HL-60 (cell line): Measurements from ENCODE around the gene TUBB2A.
"Not testable (repeated sequence)": the region's sequence is repeated elsewhere in the genome, so short reads cannot be mapped to it uniquely, and the experiment has no call there.

Source experiments
- DNase-seq, 2 experiments: peaks; one replicate each; pipeline ENCODE4 v3.0.0-alpha.2; 2010 to 2020; ENCODE audit warnings: low read depth in 1 of 2, low spot score in 1 of 2
- H3K27ac ChIP-seq: fragments of 250-450 bp; sonication (Bioruptor Pico); replicated peaks from 2 replicates; pipeline ENCODE4 v1.5.1; 2020; ENCODE audit warnings: mild to moderate bottlenecking, moderate library complexity
- H3K27me3 ChIP-seq: fragments of 250-450 bp; sonication (Bioruptor Pico); 2 replicates; pipeline ENCODE4 v1.5.1; 2021; ENCODE audit warnings: mild to moderate bottlenecking, moderate library complexity; ENCODE audit not compliant: insufficient read depth, poor library complexity, severe bottlenecking
- H3K4me3 ChIP-seq: replicated peaks from 2 replicates; pipeline ENCODE4 v1.5.1; 2011; ENCODE audit warnings: mild to moderate bottlenecking, control low read depth, low read length; ENCODE audit not compliant: insufficient read depth
- GABPA ChIP-seq: IDR thresholded peaks from 2 replicates; pipeline ENCODE4 v1.6.1; 2012; ENCODE audit warnings: low read depth
- POLR2AphosphoS5 ChIP-seq: IDR thresholded peaks from 2 replicates; pipeline ENCODE4 v1.6.1; 2012; ENCODE audit warnings: low read depth
- SPI1 ChIP-seq: IDR thresholded peaks from 2 replicates; pipeline ENCODE4 v1.6.1; 2012; ENCODE audit warnings: low read depth, mild to moderate bottlenecking, borderline replicate concordance
- TF ChIP-seq, protein P1 (sequence below): IDR thresholded peaks from one replicate; pipeline ENCODE4 v1.5.1; 2011; ENCODE audit warnings: low read length, control low read depth, inconsistent platforms; ENCODE audit not compliant: insufficient read depth
- TF ChIP-seq, protein P2 (sequence below): IDR thresholded peaks from 2 replicates; pipeline ENCODE4 v1.6.1; 2012; ENCODE audit warnings: low read depth; ENCODE audit not compliant: insufficient replicate concordance

Gene TUBB2A

DNA sequence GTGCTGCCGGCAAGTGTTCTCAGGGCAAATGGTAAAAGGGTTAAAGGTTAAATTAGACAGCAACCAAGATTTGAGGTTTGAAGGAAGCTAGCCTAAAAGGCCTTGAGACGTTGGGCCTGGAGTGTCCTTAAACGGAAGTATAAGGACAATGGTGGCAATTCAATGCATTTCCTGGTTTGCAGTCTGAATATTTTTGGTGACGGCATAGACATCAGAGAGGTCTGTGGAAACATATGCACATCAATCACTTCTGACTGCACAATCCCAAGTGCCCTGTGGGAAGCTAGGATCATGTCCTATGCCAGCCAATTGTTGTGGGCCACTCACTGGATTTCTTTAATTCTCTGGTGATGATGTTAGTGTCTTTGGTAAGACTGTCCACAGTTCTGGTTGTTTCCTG is 25.7 kb upstream of the TUBB2A start:
- Histone ChIP-seq H3K27ac (no peak overlapping the region), H3K27me3 (no peaks in the 10 kb centered on the region), H3K4me3 (no peak overlapping the region)
- no peak for DNase-seq
- TF ChIP-seq, protein P1, sequence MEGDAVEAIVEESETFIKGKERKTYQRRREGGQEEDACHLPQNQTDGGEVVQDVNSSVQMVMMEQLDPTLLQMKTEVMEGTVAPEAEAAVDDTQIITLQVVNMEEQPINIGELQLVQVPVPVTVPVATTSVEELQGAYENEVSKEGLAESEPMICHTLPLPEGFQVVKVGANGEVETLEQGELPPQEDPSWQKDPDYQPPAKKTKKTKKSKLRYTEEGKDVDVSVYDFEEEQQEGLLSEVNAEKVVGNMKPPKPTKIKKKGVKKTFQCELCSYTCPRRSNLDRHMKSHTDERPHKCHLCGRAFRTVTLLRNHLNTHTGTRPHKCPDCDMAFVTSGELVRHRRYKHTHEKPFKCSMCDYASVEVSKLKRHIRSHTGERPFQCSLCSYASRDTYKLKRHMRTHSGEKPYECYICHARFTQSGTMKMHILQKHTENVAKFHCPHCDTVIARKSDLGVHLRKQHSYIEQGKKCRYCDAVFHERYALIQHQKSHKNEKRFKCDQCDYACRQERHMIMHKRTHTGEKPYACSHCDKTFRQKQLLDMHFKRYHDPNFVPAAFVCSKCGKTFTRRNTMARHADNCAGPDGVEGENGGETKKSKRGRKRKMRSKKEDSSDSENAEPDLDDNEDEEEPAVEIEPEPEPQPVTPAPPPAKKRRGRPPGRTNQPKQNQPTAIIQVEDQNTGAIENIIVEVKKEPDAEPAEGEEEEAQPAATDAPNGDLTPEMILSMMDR, result no peak
- TF ChIP-seq, protein P2, sequence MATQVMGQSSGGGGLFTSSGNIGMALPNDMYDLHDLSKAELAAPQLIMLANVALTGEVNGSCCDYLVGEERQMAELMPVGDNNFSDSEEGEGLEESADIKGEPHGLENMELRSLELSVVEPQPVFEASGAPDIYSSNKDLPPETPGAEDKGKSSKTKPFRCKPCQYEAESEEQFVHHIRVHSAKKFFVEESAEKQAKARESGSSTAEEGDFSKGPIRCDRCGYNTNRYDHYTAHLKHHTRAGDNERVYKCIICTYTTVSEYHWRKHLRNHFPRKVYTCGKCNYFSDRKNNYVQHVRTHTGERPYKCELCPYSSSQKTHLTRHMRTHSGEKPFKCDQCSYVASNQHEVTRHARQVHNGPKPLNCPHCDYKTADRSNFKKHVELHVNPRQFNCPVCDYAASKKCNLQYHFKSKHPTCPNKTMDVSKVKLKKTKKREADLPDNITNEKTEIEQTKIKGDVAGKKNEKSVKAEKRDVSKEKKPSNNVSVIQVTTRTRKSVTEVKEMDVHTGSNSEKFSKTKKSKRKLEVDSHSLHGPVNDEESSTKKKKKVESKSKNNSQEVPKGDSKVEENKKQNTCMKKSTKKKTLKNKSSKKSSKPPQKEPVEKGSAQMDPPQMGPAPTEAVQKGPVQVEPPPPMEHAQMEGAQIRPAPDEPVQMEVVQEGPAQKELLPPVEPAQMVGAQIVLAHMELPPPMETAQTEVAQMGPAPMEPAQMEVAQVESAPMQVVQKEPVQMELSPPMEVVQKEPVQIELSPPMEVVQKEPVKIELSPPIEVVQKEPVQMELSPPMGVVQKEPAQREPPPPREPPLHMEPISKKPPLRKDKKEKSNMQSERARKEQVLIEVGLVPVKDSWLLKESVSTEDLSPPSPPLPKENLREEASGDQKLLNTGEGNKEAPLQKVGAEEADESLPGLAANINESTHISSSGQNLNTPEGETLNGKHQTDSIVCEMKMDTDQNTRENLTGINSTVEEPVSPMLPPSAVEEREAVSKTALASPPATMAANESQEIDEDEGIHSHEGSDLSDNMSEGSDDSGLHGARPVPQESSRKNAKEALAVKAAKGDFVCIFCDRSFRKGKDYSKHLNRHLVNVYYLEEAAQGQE, result no peak
- TF ChIP-seq GABPA (no peak), POLR2AphosphoS5 (no peak), SPI1 (no peak)

DNA sequence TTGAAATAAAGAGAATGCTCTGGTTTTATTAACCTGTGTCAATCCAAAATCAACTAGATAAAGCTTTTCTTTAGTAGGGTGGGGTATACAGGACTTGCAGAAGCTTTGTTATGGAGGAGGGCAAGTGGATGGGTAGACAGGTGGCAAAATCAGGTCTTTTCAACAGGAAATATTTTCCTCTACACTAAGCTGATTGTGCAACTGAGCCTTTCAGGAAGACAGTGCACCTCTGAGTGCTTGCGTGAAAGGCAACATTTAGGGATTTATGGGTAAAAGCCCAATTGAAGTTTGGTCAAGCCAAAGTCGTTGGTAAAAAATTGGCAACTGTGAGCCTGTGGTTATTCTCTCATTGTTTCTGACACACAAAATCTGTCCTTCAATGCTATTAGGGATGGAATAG is 23.8 kb upstream of the TUBB2A start:
- H3K4me3 ChIP-seq, result no peak overlapping the region
- TF ChIP-seq, protein P1, result no peak
- no peak overlapping the region for H3K27ac ChIP-seq
- H3K27me3 ChIP-seq, result no peaks in the 10 kb centered on the region
- DNase-seq, result no peak

DNA sequence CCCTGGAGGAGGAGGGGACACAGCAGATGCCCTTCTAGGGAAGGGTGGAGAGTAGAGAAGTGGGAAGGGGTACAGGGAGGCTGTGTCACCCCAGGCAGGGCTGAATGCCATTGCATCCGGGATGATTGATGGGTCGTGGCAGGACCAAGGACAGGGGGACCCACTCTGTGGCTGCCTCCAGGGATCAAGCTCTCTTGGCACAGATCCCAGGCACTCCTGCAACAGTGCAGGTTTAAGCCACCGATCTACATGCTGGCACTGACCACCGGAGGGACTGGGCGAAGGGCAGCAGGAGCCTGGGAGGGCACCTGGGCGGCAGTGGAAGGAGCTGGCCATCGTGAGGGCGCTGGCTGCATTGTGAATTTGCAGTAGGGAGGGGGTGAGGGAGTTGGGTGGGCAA is 22.6 kb upstream of the TUBB2A start:
- not testable (repeated sequence) for H3K27me3 ChIP-seq, H3K4me3 ChIP-seq, H3K27ac ChIP-seq, DNase-seq
- TF ChIP-seq, protein P2, result peak; percentile 72

DNA sequence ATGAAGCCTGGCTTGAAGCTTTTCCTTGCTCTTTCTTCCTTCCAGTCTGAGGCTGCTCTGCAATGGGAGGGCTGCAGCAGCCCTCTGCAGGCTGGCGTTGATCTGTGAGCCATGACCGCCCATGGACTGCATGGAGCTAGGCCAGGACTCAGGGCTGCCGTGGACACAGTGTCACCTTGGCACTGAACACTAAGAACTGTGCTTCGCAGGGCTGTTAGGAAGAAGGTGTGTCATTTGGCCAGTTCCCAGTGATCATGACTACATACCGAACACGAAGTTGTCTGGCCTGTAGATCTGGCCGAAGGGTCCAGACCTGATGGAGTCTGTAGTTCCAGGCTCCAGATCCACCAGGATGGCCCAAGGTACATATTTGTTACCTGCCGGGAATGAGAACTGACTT is 21.3 kb upstream of the TUBB2A start:
- not testable (repeated sequence) for H3K4me3 ChIP-seq, H3K27me3 ChIP-seq, DNase-seq, H3K27ac ChIP-seq

DNA sequence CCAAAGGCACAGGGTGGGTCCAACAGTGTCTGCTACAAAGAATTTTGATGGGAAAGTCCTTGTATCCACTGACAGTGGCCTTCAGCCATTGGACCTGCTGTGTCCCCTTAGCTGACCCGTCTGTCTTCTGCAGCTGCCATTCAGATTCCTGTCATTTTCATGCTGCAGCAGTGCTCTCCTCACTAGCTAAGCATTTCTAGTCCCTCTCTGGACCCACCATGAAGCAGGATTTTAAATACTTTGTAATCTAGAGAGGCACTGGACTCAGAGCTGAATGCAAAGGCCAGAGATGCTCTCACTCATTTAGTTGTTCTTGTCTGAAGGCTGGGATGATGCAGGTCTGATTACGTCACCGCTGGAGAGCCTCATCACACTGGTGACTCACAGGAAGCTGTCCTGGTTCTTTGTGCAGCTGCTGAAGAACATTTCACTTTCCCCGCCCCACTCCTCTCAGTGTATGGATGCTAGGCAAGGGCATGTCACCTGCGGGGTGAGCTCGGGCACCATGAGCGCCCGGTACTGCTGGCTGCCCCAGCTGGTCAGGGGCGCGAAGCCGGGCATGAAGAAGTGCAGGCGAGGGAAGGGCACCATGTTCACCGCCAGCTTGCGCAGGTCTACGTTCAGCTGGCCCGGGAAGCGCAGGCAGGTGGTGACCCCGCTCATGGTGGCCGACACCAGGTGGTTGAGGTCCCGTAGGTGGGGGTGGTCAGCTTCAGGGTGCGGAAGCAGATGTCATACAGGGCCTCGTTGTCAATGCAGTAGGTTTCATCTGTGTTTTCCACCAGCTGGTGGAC is 19.4 kb upstream of the TUBB2A start:
- peak; percentile 63 to 68 for DNase-seq
- Histone ChIP-seq H3K4me3 (no peak overlapping the region), H3K27ac (no peak overlapping the region), H3K27me3 (no peaks in the 10 kb centered on the region)
- TF ChIP-seq, protein P1, result no peak
- no peak for TF ChIP-seq GABPA
- TF ChIP-seq POLR2AphosphoS5, result no peak
- TF ChIP-seq, protein P2, result no peak
- TF ChIP-seq SPI1, result no peak
